GM19025 (cell line): ENCODE results near the gene LEMD2.

Experiments used
- ATAC-seq: cut with Tn5 transposase; IDR thresholded peaks from one replicate; pipeline ENCODE4 v1.9.1; 2021; ENCODE audit warnings: mild to moderate bottlenecking, low read depth, moderate library complexity; ENCODE audit not compliant: unreplicated experiment

LEMD2 gene

GRCh38 chr6:33761922-33762629, 26.9 kb downstream of the LEMD2 start:
- no peak for ATAC-seq

- no peak for ATAC-seq
Observed at GRCh38 chr6:33761581-33761921, 27.4 kb downstream of the LEMD2 start.

- no peak for ATAC-seq
Observed at GRCh38 chr6:33759887-33760629, 28.9 kb downstream of the LEMD2 start.

GRCh38 chr6:33758815-33759216, 30.1 kb downstream of the LEMD2 start:
- no peak for ATAC-seq

- ATAC-seq, result no peak
Observed at GRCh38 chr6:33757906-33758305, 31.0 kb downstream of the LEMD2 start.

- no peak for ATAC-seq
Observed at GRCh38 chr6:33757113-33757512, 31.8 kb downstream of the LEMD2 start.

- ATAC-seq, result no peak
Observed at GRCh38 chr6:33756211-33756954, 32.5 kb downstream of the LEMD2 start.

- no peak for ATAC-seq
Observed at GRCh38 chr6:33755070-33755869, 33.7 kb downstream of the LEMD2 start.

- ATAC-seq, result no peak
Observed at GRCh38 chr6:33754222-33754621, 34.7 kb downstream of the LEMD2 start.

- ATAC-seq, result no peak
Observed at GRCh38 chr6:33752646-33753015, 36.3 kb downstream of the LEMD2 start.

- no peak for ATAC-seq
Observed at GRCh38 chr6:33751771-33752645, 36.9 kb downstream of the LEMD2 start.

- no peak for ATAC-seq
Observed at GRCh38 chr6:33750244-33750991, 38.5 kb downstream of the LEMD2 start.

GRCh38 chr6:33749401-33749800, 39.5 kb downstream of the LEMD2 start:
- ATAC-seq, result no peak

GRCh38 chr6:33748841-33749240, 40.1 kb downstream of the LEMD2 start:
- ATAC-seq, result no peak

- ATAC-seq, result no peak
Observed at GRCh38 chr6:33747823-33748222, 41.1 kb downstream of the LEMD2 start.

- ATAC-seq, result no peak
Observed at GRCh38 chr6:33746651-33747100, 42.3 kb downstream of the LEMD2 start, which contains the start of gene IP6K3. IP6K3 (minus strand) TSS chr6:33746905; CDS start chr6:33735476, 11,429 bp downstream.

- ATAC-seq, result no peak
Observed at GRCh38 chr6:33746036-33746600, 42.8 kb downstream of the LEMD2 start.

- no peak for ATAC-seq
Observed at GRCh38 chr6:33745548-33745947, 43.4 kb downstream of the LEMD2 start.
